Activated naive CD8-positive, alpha-beta T cell treated with anti-CD3 and anti-CD28 coated beads for 36 hours (primary cell): Measurements from ENCODE around the gene CENPVL3. TPM values are rescaled to one million over a fixed set of nuclear protein-coding genes. Genes with fewer than 3 reads are reported as not detected.

Experiments used
- total RNA-seq, 2 experiments: library from RNA; stranded (reverse); gene quantifications; one replicate each; pipeline ENCODE4 v1.2.3, GENCODE V29; 2021

CENPVL3 gene
- total RNA-seq, 2 experiments from 2014 or later, result 0.52 to 0.72 TPM

Other genes starting within 250 kb of the CENPVL3 start
- 1 to 10 TPM; 3.2 to 3.9 TPM for gene NUDT11, start 122.3 kb downstream of the CENPVL3 start, total RNA-seq
- under 1 TPM in 1 of 2 experiments, not detected in 1; 0.14 TPM for gene CENPVL2, start 63.9 kb upstream of the CENPVL3 start, total RNA-seq
- under 1 TPM in 1 of 2 experiments, not detected in 1; 0.14 TPM for gene CENPVL1, start 91.6 kb upstream of the CENPVL3 start, total RNA-seq
- 10 to 100 TPM; 11.2 to 12.1 TPM for gene GSPT2, start 124.5 kb upstream of the CENPVL3 start, total RNA-seq